C4-2B (cell line): ENCODE data around the gene FUT3.
A peak's percentile ranks its signal among the peaks of the same experiment; 100 is the strongest.

Experiments used
- H3K27ac ChIP-seq: fragments of 450-650 bp; 2 replicates; pipeline ENCODE4 v1.5.1; 2017
- CTCF ChIP-seq: fragments of 450-650 bp; conservative IDR thresholded peaks from 2 replicates; pipeline ENCODE4 v1.5.1; 2017; ENCODE audit warnings: mild to moderate bottlenecking
- ZFX ChIP-seq: fragments of 450-650 bp; IDR thresholded peaks from 2 replicates; pipeline ENCODE4 v1.6.1; 2017

Gene FUT3

GRCh38 chr19:5823579-5824281 is 27.5 kb downstream of the FUT3 start:
- TF ChIP-seq CTCF (peak; percentile 84), ZFX (no peak)
- H3K27ac ChIP-seq, result no peak overlapping the region

GRCh38 chr19:5822181-5822844 is 28.9 kb downstream of the FUT3 start:
- TF ChIP-seq CTCF (no peak), ZFX (no peak)
- H3K27ac ChIP-seq, result no peak overlapping the region

- H3K27ac ChIP-seq, result no peak overlapping the region
- no peak for TF ChIP-seq ZFX
- TF ChIP-seq CTCF, result no peak
Measured at GRCh38 chr19:5821521-5822180, 29.6 kb downstream of the FUT3 start.

DNA sequence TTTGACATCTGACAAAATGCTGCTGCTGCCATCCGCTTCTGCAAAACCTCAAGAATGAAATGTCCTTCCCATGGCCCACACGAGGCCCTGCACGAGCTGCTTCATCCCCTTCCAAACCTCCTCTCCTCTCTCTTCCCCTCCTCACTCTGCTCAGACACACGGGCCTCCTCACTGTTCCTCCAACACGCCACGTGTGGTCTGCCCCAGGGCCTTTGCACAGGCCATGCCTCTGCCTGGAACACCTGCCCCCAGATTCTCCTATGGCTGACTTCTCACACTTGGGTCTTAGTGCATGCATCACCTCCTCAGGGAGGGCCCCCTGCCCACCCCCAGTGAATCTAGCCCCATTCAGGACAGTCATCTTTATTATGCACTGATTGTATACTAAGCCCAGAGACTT is 30.5 kb downstream of the FUT3 start:
- TF ChIP-seq CTCF (no peak), ZFX (no peak)
- no peak overlapping the region for H3K27ac ChIP-seq

GRCh38 chr19:5818594-5818993 is 32.7 kb downstream of the FUT3 start:
- TF ChIP-seq ZFX (no peak), CTCF (no peak)
- H3K27ac ChIP-seq, result no peak overlapping the region

DNA sequence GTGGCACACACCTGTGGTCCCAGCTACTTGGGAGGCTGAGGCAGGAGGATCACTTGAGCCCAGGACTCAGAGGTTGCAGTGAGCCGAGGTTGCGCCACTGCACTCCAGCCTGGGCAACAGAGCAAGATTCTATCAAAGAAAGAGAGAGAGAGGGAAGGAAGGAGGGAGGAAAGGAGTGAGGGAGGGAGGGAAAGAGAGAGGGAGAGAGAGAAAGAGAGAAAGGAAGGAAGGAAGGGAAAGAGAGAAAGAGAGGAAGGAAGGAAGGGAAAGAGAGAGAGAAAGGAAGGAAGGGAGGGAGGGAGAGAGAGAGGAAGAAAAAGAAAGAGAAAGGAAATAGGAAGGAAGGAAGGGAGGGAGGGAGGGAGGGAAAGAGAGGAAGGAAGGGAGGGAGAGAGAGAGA is 34.0 kb downstream of the FUT3 start:
- H3K27ac ChIP-seq, result no peak overlapping the region
- TF ChIP-seq ZFX (no peak), CTCF (no peak)

DNA sequence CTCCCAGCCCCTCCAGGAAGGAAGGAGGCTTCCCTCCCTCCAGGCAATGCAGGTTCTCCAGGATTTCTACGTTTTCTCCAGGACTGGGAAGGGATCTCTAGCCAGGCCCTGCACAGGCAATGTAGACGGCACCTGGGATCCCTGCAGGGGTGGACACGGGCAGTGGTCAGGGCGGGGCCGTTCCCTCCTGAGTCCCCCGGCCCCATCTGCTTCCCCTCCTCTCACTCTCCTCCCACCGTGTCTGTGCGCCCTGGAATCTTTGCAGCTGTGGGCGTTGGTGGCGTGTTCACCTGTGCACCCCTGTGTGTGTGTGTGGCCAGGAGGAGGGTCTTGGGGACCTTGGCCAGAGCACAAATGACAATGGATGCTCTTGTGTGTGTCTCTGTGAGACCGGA is 36.4 kb downstream of the FUT3 start:
- TF ChIP-seq CTCF (no peak), ZFX (no peak)
- H3K27ac ChIP-seq, result no peak overlapping the region
